Activated CD8-positive, alpha-beta memory T cell treated with anti-CD3 and anti-CD28 coated beads for 4 hours (primary cell): Measurements from ENCODE around the gene GIT1.
"Not testable (repeated sequence)": the region's sequence is repeated elsewhere in the genome, so short reads cannot be mapped to it uniquely, and the experiment has no call there.

ENCODE experiments used
- DNase-seq, 2 donors: peaks; one replicate each; pipeline ENCODE4 v3.0.0-alpha.2; 2020; ENCODE audit warnings: low read depth in 2 of 2

Gene GIT1

DNA sequence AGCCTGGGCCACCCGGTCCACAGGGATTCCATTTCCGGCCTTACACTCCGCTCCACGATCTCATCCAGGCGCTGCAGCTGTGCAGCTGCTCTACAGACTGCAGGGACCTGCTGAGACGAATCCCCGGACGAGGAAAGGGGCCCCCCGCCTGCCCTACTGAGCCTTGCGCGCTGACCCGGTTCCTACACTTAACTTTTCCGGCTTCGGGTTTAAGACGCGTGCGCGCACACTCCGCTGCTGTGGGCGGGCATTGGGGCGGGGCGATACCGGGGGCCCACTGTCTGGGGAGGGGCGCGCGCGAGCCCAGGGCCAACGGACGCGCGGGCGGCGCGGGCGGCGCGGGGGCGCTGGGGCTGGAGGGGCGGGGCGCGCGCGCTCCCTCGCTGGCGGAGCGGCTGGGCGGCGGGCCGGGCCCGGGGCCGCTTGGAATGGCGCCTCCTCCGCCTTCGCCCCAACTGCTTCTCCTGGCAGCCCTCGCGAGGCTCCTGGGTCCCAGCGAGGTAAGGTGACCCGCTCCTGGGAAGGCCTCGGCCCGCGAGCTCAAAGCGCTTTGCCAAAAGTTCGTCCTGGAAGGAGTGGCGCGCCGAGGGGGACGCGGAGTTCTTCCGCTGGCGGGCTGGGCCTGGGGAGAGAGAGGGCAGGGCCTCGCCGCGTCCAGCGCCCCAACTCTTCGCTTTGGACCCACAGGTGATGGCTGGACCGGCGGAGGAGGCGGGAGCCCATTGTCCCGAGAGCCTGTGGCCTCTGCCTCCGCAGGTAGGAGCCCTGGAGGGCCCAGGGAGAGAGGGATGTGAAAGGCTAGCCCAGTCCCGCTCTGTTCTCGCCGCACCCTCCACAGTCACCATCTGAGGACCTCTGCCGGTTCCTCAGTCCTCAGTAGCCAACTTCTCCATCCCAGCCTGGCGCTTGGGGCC lies 20.9 kb downstream of the GIT1 start, which contains the start of gene TP53I13:
TSS of gene TP53I13 (plus strand) at position 371 of the 914 bp plus-strand sequence. CDS start at position 429, 58 bp downstream.
- DNase-seq = peak; percentile 84

DNA sequence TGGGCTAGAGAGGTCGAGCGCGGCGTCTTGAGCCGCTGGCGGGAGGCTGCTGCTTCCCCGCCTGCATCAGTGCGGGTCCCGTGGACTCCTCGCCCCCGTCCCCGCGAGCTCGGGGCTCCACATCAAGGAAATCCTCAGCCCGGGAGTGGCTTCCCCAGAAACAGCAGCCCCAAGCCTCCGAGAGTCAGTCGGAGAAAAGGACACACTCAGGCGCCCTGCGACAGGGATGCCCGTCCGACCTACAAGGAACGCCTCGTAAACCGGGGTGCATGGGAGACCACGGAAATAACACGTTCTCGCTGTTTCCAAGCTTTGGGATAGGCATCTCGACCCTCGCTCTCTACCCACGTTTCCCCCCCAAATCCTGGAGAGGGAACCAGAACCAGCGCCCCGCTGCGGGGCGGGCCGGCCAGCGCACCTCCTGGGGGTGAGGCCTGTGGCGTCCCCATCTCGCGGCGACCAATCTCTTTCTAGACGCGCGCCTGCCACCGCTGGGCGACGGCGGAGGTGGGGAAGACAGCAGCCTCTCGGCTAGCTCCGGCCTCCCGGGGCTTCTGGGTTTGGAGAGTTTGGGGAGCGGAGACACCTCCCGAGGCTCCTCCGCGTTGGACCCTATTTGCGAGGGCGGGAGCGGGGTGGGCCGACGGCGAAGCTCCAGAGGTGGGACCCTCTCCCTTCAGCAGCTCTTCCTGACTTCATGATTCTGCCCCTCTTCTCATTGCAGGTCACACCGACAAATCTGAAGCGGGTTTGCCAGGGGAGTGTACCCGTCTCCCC lies 21.7 kb downstream of the GIT1 start:
- peak; percentile 43 to 51 for DNase-seq

DNA sequence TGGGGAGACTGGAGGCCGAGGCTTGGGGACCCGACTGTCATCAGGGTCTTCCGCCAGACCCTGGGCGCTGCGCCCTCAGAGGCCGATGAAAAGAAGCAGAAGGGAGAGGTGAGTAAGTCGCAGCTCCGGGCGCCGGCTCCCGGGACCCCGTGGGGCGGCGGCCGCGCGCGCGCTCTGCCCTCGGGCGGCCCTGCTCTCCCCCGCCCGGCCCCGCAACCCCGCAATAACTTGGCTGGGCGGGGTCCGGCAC lies 22.2 kb downstream of the GIT1 start:
- no peak for DNase-seq

DNA sequence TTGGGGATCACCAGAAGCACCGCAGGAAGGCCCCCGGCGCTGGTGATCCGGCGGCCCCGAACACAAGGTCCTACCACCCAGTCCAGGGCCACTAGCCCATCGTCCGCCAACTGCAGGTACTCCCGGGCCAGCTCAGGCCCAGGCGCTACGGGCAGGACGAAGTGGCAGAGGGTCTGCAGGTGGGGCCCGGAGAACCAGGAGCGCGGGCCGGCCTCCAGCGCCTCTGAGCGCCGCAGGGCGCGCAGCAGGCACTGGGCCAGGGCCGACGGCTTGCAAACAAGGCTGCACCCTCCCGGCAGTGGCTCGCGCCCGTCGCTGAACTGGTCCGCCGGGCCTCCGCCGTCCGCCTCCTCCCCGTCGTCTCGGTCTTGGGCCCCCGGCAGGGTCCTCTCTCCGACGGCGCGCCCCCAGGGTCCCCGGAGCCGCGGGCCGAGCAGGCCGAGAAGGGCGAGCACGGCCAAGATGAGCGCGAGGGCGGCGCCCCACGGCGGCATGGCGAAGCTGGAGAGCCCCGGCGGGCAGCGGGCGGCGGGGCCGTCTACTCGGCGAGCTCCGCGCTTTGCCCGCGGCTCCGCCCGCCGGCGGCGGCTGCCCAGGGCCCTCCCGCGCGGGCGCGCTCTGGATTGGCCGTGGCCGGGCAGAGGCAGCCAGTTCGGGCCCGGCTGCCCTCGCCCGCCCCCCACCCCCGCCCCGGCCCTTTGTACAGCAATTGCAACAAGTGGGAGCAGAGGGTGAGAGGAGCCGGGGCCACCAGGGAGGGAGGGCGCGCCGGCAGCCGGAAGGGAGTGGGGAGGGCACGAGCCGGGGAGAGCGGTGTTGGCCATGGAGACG lies 22.8 kb downstream of the GIT1 start, which contains the start of gene ABHD15:
TSS of gene ABHD15 (minus strand) at position 565 of the 831 bp plus-strand sequence. CDS start at position 494, 71 bp downstream.
- no peak for DNase-seq

DNA sequence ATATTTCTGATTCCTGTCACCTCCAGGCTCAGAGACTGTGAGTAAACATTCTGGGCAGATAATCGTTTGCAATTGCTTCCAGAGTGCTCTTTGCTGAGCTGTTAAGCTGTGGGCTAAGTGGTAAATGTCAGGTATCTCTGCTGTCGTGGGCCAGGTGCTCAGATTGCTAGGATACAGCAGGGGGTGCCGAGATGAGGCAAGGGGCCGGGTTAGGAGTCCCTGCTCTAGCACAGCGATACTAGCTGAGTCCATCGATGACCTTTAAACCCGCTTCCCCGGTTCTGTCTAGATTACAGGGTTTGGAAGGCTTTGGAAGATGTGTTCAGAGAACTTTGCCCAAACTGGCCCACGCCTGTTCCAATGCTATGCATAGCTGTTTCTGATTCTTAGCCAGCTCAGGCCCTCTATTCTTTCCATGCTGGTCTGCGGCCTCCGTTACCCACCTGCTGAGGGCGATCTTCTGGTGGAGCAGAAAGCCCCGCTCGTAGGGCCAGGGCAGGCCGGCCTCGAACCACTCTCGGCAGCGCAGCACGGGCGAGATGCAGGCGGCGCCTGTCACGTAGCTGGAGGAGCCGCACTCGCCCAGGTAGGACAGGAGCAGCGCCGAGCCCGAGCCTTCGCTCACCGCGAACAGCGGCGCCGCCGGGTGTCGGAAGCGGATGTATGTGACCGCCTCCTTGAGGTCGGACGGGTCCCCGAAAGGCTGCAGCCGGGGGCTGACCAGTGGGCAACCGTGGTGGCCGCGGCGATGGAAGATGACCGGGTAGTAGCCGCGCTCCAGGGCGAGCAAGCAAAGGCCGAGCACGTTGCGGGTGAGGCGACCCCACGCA lies 23.6 kb downstream of the GIT1 start:
- no peak for DNase-seq

DNA sequence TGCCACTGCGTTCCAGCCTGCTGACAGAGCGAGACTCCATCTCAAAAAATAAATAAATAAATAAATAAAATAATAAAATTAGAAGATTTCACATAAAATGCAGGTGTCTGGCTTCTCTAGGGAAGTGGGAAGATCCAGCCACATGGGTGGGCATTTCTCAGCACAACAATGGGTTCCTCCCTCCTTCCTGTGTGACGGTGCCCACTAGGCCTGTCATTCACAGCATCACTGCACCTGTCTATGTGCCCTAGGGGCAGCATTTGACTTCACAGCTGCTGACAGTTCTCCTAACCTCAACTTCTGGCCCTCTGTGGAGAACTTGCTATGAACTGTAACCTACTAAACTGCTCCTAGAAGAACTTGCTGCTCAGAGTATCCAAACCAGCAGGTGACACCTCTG lies 25.6 kb downstream of the GIT1 start:
- no peak for DNase-seq

DNA sequence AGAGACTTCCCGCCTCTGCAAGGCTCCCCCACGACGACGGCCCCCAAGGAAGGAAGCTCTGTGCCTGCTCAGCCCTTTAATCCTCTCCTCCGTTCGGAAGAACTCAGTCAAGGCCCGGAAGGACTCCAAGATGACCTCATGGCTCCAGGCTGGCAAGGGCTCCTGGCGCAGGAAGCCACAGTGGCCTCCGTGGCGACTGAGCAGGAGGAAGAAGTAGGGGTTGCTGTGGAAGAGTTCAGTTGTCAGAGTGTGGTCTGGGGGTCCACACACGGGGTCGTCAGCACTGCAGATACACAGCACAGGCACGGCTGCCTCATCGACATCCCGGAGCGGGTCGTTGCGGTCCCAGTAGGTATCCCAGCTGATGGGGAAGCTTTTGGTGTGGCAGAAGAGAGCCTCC lies 26.8 kb downstream of the GIT1 start:
- no peak for DNase-seq

DNA sequence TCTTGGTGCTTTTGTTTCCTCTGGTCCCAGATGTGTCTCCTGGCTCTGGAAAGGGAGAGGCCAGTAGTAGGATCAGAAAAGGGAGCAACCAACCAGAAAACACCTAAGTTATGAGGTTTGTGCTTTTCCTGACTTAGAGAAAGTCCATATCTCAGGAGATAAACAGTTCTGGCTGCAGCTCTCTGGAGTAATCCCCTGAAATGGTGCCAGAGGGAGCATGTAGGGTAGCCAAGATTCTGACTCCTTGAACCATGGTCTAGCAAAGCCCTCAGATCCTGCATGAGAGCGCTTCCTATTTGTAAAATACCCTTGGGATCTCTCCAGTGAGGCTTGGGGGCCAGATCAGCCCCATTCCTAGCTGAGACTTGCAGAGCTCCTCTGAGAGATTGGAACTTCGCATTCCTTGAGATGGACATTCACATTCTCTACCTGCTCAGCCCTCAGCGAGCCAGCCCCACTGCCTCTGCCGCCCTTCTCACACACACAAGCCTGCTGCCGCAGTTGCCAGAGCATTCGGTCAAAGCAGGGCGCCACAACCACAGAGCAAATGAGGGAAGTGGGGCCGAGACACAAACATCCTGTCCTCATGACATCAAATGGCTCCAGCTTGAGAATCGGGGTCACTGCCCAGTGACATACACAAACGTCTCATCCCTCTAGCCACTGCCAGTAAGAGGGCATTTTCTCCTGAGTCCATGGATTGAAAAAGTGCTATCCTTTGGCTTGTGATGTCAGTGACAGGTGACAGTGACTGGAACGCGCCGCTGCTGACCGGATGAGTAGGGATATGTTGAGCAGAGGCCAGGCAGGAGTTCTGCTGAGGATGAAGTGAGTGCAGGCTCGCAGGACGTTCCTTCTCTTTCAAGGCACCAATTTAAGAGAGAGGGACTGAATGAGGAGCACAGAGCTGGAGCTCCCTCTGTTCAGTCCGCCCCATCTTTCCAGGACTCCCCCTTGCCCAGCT lies 27.6 kb downstream of the GIT1 start:
- no peak for DNase-seq

DNA sequence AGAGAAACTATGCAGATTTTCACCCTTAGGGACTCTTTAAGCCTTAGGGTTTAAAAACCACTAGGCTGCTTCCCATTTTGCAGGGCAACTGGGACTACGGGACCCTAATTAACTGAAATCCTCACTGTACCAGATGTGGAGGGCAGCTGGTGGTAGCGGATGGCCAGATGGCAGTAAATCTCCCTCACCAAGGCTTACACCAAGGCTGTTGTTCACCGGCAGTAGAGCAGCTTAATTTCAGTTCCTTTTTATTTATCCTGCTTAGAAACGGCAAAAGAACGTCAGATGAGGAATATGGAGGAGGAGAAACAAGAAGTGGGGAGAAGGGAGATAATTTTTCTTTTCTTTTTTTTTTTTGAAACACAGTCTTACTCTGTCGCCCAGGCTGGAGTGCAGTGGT lies 29.1 kb downstream of the GIT1 start:
- no peak for DNase-seq

DNA sequence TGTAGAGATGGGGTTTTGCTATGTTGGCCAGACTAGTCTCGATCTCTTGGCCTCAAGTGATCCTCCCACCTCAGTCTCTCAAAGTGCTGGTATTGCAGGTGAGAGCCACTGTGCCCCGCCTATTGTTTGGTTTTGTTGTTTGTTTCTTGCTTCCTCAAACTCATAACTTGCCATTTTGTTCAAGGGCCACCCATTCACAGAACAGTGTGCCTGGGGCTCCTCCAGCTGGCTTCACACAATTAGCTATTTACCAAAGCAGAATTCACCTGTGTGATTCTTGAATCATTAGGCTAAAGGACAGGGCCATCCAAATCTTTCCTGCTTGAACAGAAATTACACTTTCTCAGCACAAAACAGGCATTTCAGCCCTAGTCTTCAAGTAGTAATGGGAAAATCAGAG lies 29.8 kb downstream of the GIT1 start:
- no peak for DNase-seq

DNA sequence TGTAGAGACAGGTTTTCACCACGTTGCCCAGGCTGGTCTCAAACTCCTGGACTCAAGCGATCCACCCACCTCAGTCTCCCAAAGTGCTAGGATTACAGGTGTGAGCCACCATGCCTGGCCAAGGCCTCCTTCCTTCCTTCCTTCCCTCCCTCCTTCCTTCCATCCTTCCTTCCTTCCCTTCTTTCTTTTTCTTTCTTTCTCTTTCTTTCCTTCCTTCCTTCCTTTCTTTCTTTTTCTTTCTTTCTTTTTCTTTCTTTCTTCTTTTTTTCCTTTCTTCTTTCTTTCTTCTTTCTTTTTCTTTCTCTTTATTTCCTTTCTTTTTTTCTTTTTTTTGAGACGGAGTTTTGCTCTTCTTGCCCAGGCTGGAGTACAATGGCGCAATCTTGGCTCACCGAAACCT lies 31.3 kb downstream of the GIT1 start:
- DNase-seq = not testable (repeated sequence)

DNA sequence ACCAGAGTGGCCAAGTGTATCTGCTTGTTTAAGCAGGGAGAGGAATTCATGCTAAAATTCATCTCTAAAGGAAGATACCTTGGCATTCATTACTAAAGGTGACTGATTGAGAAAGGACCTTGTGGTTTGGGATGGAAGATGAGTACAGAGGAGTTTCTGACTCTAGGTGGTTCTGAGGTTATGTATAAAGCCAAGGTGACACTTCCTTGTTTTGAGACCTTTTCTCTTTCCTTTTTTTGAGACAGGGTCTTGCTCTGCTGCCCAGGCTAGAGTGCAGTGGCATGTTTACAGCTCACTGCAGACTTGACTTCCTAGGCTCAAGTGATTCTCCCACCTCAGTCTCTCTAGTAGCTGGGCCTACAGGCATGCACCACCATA lies 31.7 kb downstream of the GIT1 start:
- no peak for DNase-seq

DNA sequence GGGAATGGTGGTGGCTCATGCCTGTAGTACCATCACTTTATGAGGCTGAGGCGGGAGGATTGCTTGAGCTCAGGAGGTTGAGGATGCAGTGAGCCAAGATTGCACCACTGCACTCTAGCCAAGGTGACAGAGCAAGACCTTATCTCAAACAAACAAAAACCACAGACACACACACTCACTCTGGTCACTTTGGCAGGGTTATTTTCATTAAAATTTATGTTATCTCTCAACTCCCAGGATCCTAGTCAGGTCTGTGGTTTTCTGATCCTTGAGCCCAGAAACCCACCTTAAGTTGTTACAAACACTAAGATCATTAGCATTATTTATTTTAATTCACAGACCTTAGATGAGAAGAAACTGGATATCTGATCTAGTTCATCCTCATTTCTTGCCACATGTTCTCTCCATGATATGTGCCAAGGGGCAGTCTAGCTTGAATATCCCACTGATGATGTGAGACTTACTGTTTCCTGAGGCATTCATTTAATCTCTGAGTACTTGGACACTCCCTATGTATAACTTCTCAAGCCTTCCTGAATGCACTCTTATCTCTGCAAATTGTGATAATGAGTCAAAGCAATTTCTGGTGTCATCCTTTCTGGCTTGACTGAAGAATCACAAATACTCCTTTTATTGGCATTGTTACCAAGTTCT lies 32.2 kb downstream of the GIT1 start:
- DNase-seq = no peak

DNA sequence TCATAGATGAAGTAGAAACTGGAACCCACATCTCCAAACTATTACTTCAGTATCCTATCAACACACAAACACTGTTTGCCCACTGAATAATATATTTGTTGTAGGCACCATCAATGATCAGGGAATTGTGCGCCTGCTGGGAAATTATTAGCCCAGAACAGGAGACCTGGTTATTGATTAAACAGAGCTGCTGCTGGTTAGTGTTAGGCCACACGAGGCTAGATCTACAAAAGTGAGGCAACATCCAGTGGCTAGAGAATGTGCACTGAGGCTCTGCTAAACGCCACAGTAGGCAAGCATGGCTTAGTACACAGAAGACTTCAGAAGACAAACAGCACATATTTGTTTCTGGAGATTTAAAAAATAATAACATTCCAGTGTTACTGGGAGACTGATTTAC lies 33.6 kb downstream of the GIT1 start:
- DNase-seq = no peak

DNA sequence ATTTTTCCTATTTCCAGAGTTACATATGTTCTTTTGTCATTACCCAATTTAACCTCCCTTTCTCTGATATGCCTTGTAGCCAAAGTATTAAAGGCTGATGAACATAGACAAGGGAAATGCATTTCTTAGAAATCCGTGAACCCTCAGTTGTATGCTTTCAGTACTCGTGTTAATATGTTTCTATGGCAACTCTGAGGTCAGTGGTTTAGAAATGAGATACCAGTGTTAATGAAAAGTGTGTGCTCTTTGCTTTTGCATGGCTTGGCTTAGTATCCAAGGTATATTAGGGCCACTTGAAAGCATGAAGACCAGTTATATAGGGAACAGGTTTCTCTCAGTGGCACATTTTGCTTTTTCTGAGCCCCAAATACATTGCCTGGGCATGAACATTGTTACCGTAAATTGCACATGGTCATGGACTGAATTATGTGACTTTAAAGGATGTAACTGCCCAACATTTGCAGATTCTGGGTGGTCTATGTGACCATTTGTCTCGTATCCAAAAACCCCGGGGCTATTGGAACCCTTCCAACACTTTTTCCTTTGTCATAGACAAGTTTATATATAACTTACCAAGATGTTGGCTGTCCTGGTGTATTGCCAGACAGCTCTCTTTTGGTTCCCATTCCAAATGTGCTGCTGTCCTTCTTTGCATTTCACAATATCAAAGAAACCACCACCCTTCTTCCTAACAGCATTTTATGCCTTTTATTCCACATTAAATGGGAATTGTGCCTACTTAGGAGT lies 40.1 kb downstream of the GIT1 start:
- DNase-seq = no peak

DNA sequence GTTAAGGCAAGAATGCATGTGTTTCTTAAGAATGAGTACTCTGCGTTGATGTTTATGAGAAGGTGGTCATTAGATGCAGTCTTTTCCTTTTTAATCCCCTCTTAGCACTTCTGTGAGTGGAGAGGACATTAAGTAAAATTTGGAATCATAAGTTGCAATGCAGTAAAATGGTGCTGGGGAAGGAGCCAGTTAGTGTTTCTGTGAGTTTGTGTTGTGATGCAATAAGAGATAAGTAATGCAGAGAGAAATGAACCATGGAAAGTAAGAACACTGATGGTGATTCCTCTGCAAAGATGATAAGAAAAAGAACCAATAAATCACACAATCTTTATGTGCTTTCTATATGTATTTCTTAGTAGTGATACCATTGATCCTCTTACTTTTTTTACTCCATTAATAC lies 42.6 kb downstream of the GIT1 start:
- no peak for DNase-seq

DNA sequence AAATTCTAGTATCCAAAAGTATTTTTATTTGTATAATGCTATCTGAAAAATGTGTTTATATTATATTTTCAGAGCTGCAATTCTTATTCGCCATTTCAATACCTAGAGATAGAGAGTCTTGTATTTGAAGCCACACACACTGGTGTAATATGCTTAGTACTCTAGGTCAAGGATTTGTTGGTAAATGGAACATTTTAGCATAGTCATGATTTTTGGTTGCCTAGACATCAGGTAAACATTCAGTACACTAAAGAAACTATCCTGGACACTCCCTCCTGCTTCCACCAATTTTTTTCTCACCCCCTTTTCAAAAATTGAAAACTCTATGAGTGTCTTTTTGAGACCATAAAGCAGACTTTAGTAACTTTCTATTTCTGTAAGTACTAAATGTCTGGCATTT lies 43.4 kb downstream of the GIT1 start:
- no peak for DNase-seq

DNA sequence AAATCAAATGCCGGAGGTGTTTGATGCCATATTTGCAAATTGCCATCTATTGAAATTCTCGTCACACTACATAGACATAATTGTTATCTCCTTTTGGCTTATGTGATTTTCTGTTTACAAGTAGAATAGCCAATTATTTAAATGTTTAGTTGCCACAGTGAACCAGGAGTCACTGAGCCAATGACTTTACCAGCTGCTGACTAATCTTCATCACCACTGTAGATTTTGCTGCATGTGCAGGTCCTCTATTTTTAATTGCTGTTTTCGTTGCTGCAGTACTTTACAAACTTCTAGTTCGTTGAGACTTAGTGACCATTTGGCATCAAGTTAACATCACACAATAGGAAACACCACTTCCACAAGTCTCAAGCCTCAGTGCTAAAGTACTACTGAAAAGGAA lies 45.4 kb downstream of the GIT1 start:
- DNase-seq = no peak

DNA sequence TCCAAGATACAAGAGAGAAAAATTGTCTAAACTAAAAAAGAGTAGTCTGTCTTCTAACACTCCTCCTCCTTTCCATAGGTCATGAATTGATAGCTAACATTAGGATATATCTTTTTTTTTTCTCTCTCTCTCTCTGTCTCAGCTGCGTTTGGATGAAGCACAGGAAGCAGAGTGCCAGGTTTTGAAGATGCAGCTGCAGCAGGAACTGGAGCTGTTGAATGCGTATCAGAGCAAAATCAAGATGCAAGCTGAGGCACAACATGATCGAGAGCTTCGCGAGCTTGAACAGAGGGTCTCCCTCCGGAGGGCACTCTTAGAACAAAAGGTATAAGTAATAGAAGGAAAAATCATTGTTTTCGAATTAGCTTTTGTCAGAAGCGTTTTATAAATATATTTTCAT lies 55.5 kb downstream of the GIT1 start:
- no peak for DNase-seq
